Measurements from ENCODE around the gene CDC37L1. TPM values are rescaled to one million over a fixed set of nuclear protein-coding genes. Genes with fewer than 3 reads are reported as not detected.

CDC37L1 gene
- total and polyA plus RNA-seq, 9 of the 15 experiments (the other 6 are each of a cell fraction or from before 2014, with no cell fraction given) = 1.5 to 7.9 (median 6.0) TPM

DNA sequence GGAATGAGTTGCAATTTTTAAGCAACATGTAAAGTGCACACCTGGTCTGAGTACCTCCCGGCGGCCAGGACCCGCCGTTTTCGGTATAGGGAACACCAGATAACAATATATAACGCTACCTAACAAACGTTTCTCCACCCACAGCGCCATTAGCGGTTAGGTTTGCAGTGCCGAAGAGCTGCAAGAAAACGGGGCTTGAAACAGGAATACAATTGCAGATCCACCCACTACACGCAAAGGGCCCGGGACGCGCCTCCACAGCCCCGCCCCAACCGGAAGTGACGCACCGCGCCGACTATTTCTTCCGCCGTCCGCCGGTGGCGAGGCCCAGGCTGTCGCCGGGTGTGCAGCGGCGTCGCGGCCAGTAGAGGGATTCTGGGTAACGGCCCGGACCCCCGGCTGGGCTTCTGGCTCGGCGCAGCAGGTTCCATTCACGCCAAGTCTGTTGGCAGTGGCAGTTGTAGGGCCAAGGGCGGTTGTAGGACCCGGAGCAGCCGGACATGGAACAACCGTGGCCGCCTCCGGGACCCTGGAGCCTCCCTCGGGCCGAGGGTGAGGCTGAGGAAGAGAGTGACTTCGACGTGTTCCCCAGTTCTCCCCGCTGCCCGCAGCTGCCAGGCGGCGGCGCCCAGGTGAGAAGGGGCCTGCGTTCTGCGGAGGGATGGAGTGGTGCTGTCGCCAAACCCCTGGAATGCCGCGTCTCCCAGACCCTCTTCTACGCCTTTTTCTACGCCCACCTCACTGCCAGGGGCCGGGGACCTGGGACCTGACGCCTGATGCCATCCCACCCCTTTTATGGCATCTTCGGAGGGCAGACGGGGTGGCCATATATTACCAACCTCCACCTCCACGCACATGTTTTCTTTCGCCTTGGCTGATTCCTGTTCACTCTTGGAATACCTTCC lies at the start of gene CDC37L1 (continued):
- TF ChIP-seq, protein P1, sequence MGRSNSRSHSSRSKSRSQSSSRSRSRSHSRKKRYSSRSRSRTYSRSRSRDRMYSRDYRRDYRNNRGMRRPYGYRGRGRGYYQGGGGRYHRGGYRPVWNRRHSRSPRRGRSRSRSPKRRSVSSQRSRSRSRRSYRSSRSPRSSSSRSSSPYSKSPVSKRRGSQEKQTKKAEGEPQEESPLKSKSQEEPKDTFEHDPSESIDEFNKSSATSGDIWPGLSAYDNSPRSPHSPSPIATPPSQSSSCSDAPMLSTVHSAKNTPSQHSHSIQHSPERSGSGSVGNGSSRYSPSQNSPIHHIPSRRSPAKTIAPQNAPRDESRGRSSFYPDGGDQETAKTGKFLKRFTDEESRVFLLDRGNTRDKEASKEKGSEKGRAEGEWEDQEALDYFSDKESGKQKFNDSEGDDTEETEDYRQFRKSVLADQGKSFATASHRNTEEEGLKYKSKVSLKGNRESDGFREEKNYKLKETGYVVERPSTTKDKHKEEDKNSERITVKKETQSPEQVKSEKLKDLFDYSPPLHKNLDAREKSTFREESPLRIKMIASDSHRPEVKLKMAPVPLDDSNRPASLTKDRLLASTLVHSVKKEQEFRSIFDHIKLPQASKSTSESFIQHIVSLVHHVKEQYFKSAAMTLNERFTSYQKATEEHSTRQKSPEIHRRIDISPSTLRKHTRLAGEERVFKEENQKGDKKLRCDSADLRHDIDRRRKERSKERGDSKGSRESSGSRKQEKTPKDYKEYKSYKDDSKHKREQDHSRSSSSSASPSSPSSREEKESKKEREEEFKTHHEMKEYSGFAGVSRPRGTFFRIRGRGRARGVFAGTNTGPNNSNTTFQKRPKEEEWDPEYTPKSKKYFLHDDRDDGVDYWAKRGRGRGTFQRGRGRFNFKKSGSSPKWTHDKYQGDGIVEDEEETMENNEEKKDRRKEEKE (IDR thresholded peaks at IDR 0.05; ENCODE audit: borderline replicate concordance in 1 of 2, control insufficient read depth in 1 of 2, low read depth in 2 of 2, low read length in 1 of 2) = peak in 1 of 2 experiments; percentile 70; a peak in 2 of 4 replicates

DNA sequence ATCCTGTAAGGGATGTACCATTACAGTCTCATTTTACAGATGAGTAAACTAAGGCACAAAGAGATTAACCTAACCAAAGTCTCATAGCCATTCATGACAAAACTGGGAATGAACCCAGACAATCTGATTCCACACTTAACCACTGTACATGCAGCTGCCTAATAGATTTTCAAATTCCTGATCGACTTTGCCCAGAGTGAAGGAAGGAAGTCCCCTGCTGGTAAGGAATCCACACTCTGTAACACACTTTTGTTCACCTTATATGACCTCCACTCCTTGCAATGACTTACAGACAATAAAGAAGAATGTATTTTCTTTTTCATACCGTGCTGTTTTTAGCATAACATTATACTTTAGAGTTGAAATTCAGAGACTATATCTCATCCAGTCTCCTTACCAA lies 48.5 kb upstream of the CDC37L1 start:
- H3K36me3 ChIP-seq (ENCODE audit: control insufficient read depth, insufficient read depth, low read length) = no peaks in the 10 kb centered on the region
- H3K9me3 ChIP-seq (replicated peaks; ENCODE audit: control insufficient read depth, insufficient read depth, low read depth, low read length) = no peaks in the 10 kb centered on the region
- H3K4me3 ChIP-seq = no peak overlapping the region
- BruUV-seq (replicated peaks) = no TSS peak
- H3K4me2 ChIP-seq (ENCODE audit: insufficient read depth, low read length) = no peak overlapping the region
- no peaks in the 10 kb centered on the region for H4K20me1 ChIP-seq (replicated peaks; ENCODE audit: control insufficient read depth, insufficient read depth, low read length)
- H3K79me2 ChIP-seq (ENCODE audit: control insufficient read depth, insufficient read depth, low read length) = no peaks in the 10 kb centered on the region
- ChIA-PET CTCF (ENCODE audit: low intra/inter-chr PET ratio) (no interaction called here), POLR2A (no interaction called here)
- H2AFZ ChIP-seq (ENCODE audit: low read depth, low read length) = no peak overlapping the region
- intact Hi-C loops (cut with micrococcal nuclease) = no loop called here
- no peaks in the 10 kb centered on the region for H3K4me1 ChIP-seq (replicated peaks in 1 of 2; ENCODE audit: control insufficient read depth in 2 of 2, insufficient read depth in 2 of 2, low read length in 2 of 2)
- 0% methylated on average over 2 of the region's 2 CpGs for WGBS (ENCODE audit: insufficient coverage, low coverage, missing lambda C conversion rate)
- no peak for ATAC-seq
- FAIRE-seq = no peak
- no peak for DNase-seq (ENCODE audit: extremely low read depth in 1 of 4, low spot score in 3 of 4)
- in situ Hi-C loops (cut with MboI) = no loop called here
- peaks cover 0 to 5% of the 10 kb centered on the region in 2 experiments; a peak in 1 of 5 replicates for H3K27me3 ChIP-seq (ENCODE audit: control insufficient read depth in 2 of 2, insufficient read depth in 2 of 2, low read length in 2 of 2)
- H3K9me1 ChIP-seq (ENCODE audit: control insufficient read depth, insufficient read depth, low read length) = no peaks in the 10 kb centered on the region
- no peak overlapping the region for H3K9ac ChIP-seq (ENCODE audit: insufficient read depth in 1 of 2, low read depth in 2 of 2, low read length in 2 of 2)
- no peak overlapping the region for H3K27ac ChIP-seq (ENCODE audit: extremely low read depth, low read depth, low read length)
- TF ChIP-seq TAF9B (IDR thresholded peaks at IDR 0.05; ENCODE audit: partially characterized antibody) (no peak), HNRNPH1 (optimal IDR thresholded peaks at IDR 0.05; ENCODE audit: low read depth, low read length) (no peak), MED1 (CRISPR knock-in tag; IDR thresholded peaks at IDR 0.05; ENCODE audit: borderline replicate concordance) (no peak), HSF4 (CRISPR knock-in tag; IDR thresholded peaks at IDR 0.05; ENCODE audit: borderline replicate concordance) (no peak)
- TF ChIP-seq, protein P2, sequence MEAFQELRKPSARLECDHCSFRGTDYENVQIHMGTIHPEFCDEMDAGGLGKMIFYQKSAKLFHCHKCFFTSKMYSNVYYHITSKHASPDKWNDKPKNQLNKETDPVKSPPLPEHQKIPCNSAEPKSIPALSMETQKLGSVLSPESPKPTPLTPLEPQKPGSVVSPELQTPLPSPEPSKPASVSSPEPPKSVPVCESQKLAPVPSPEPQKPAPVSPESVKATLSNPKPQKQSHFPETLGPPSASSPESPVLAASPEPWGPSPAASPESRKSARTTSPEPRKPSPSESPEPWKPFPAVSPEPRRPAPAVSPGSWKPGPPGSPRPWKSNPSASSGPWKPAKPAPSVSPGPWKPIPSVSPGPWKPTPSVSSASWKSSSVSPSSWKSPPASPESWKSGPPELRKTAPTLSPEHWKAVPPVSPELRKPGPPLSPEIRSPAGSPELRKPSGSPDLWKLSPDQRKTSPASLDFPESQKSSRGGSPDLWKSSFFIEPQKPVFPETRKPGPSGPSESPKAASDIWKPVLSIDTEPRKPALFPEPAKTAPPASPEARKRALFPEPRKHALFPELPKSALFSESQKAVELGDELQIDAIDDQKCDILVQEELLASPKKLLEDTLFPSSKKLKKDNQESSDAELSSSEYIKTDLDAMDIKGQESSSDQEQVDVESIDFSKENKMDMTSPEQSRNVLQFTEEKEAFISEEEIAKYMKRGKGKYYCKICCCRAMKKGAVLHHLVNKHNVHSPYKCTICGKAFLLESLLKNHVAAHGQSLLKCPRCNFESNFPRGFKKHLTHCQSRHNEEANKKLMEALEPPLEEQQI (IDR thresholded peaks at IDR 0.05) = no peak
- TF ChIP-seq, protein P3, sequence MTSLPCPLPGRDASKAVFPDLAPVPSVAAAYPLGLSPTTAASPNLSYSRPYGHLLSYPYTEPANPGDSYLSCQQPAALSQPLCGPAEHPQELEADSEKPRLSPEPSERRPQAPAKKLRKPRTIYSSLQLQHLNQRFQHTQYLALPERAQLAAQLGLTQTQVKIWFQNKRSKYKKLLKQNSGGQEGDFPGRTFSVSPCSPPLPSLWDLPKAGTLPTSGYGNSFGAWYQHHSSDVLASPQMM (CRISPR knock-in tag; IDR thresholded peaks at IDR 0.05) = no peak
- TF ChIP-seq, protein P4, sequence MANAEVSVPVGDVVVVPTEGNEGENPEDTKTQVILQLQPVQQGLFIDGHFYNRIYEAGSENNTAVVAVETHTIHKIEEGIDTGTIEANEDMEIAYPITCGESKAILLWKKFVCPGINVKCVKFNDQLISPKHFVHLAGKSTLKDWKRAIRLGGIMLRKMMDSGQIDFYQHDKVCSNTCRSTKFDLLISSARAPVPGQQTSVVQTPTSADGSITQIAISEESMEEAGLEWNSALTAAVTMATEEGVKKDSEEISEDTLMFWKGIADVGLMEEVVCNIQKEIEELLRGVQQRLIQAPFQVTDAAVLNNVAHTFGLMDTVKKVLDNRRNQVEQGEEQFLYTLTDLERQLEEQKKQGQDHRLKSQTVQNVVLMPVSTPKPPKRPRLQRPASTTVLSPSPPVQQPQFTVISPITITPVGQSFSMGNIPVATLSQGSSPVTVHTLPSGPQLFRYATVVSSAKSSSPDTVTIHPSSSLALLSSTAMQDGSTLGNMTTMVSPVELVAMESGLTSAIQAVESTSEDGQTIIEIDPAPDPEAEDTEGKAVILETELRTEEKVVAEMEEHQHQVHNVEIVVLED (CRISPR knock-in tag; IDR thresholded peaks at IDR 0.05) = no peak
